NCI-H2171 treated with DMSO at 0.1 percent for 48 hours (cell line): ENCODE measurements around the gene MT1F.

Source experiments
- DNase-seq: peaks from one replicate; lab custom pipeline; 2025; lab: John Stamatoyannopoulos, UW

MT1F gene

GRCh38 chr16:56700195-56700594, 42.4 kb downstream of the MT1F start:
- no peak for DNase-seq

DNA sequence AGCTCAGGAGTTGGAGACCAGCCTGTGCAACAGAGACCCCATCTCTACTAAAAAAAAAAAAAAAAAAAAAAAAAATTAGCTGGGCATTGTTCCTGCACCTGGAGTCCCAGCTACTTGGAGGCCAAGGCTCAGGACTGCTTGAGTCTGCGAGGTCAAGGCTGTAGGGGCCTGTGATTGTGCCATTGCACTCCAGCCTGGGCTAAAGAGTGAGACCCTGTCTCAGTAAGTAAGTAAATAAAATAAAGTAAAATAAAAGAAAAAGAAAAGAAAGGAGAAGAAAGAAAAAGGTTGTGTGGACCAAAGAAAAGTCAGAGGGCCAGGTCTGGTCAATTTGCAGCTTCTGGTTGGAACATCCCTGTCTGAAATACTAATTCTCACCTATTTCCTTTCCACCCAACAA, 42.9 kb downstream of the MT1F start:
- no peak for DNase-seq

DNA sequence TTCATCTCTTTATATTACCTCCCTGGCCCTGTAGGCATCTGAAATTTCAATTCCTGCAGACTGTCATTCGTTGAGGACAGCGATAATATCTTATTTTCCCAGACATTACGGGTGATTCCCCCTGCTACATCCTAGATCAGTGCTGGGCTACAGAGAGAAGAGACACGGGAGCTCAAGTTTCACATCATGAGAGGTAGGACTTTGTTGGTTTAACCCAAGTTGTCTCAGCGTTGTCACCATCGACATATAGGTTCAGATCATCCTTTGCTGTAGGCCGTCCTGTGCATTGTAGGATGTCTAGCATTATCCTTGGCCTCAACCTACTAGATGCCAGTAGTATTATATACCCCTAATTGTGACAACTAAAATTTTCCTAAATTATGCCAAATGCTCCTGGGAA, 43.8 kb downstream of the MT1F start:
- no peak for DNase-seq

DNA sequence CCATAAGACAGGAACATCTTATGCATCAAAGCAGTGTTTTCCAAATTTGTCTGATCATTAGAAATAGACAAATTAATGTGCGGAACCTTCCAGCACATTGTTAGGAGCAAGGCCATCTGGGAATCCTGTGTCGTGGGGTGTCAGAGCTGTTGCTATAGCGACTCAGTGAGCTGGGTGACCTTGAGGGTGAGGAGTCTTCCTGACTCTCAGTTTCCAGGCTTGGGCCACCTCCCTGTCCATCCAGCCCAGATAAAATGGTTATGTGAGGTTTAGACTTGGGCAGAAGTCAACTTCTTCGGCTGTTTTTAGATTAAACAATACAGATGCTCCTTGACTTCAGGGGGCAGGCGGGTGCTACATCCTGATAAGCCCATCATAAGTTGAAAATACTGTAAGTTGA, 45.1 kb downstream of the MT1F start:
- DNase-seq = no peak
